Coronary artery (tissue), 2 donors: ENCODE data around the gene PRKCE.
A peak's percentile ranks its signal among the peaks of the same experiment; 100 is the strongest.

Experiments used
- DNase-seq: peaks from one replicate; pipeline ENCODE4 v3.0.0-alpha.2; 2017; ENCODE audit warnings: low spot score
- H3K27ac ChIP-seq, 2 donors: fragments of 200-600 bp; sonication (generic); one replicate each; pipeline ENCODE4 v1.5.1; 2016 to 2019
- H3K4me3 ChIP-seq: fragments of 200-600 bp; sonication (generic); 2 replicates; pipeline ENCODE4 v1.5.1; 2016; ENCODE audit warnings: mild to moderate bottlenecking, moderate library complexity
- TF ChIP-seq, protein P1 (sequence below): fragments of 200-600 bp; sonication (generic); IDR thresholded peaks from one replicate; pipeline ENCODE4 v1.5.1; 2019; ENCODE audit warnings: antibody characterized with exemption

The PRKCE gene

DNA sequence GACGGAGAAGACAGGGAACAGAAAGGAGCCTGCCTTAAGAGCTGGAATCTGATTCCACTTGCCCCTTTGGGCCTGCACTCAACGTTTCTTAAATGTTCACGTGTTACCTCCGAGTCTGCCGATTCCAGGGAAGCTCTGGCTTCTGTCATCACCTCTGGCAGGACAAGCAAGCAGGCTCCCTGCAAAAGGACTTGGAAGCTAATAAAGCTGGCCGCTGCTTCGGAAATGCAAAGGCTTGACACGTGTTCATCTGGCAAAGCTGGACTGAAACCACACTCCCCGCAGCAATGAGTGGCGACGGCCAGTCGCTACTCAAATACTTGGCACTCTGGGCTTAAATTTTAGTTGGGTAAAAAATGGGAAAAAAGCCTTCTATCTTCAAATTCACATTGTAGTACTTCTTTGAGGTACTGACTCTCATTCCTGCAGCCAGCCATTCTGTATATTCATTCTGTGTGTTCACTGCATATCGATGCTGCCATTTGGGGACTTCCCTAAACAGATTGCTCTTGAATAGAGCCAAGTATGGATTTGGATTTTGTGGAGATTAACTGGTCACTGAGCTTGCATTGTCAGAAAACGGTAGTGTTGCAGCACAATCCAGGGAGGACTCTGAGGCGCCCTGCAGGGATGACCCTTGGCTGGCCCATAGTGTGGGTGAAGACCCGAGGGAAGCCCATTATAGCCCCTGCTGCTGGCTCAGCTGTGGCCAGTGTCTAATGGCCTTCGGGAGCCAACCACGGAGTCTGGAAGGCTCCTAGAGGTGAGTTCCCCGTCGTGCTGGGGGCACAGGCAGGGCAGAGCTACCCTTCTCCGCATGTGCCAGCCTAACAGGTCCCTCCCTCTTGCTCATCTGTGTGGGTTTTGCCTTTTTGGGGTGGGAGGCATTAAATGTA, 231.5 kb downstream of the PRKCE start:
- no peak overlapping the region for H3K27ac ChIP-seq
- H3K4me3 ChIP-seq, result peak overlapping the region; percentile 13
- TF ChIP-seq, protein P1, sequence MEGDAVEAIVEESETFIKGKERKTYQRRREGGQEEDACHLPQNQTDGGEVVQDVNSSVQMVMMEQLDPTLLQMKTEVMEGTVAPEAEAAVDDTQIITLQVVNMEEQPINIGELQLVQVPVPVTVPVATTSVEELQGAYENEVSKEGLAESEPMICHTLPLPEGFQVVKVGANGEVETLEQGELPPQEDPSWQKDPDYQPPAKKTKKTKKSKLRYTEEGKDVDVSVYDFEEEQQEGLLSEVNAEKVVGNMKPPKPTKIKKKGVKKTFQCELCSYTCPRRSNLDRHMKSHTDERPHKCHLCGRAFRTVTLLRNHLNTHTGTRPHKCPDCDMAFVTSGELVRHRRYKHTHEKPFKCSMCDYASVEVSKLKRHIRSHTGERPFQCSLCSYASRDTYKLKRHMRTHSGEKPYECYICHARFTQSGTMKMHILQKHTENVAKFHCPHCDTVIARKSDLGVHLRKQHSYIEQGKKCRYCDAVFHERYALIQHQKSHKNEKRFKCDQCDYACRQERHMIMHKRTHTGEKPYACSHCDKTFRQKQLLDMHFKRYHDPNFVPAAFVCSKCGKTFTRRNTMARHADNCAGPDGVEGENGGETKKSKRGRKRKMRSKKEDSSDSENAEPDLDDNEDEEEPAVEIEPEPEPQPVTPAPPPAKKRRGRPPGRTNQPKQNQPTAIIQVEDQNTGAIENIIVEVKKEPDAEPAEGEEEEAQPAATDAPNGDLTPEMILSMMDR, result no peak
- DNase-seq, result peak; percentile 70

DNA sequence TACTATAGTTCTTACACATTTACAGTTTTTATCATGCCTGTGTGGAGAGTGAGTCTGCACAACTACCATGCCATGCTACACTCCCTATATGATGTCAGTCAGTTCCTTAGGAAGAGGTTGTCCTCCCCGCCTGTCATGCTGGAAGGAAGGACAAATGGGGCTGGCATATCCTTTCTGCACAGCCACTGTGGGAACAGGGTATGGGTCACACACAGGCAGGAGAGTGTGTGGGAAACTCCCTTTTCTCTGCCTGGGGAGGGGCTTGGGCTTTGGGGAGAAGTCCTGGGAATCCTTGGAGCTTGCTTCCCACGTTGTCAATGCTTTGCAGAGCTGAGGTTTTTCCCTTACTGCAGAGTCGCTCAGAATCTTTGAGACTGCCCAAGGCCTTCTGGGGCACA, 232.1 kb downstream of the PRKCE start:
- TF ChIP-seq, protein P1, result no peak
- peak; percentile 50 for DNase-seq
- Histone ChIP-seq H3K4me3 (no peak overlapping the region), H3K27ac (peak overlapping the region in 1 of 2 donors; percentile 7)

DNA sequence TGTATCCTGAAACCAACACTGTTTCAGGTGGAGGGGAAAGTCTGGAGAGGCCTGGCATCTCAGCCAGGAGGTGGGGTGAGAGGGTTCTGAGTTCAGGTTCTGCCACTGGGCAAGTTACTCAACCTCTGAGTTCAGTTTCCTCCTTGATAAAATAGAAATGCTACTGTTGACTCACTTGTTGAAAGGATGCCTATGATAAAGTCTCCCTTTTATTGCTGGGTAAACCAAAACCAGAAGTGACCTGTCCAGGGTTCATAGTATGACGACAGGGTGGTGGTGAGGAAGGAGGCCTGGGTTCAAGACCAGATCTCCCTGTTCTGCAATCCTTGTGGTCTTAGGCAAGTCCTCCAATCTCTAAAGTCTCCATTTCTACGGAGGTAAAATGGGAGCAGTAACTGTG, 232.7 kb downstream of the PRKCE start:
- peak; percentile 14 for DNase-seq
- Histone ChIP-seq H3K27ac (peak overlapping the region in 1 of 2 donors; percentile 7), H3K4me3 (no peak overlapping the region)
- TF ChIP-seq, protein P1, result no peak

GRCh38 chr2:45885171-45885621, 233.7 kb downstream of the PRKCE start:
- no peak for DNase-seq
- H3K4me3 ChIP-seq, result peak overlapping the region; percentile 22
- TF ChIP-seq, protein P1, result no peak
- H3K27ac ChIP-seq, result peak overlapping the region; percentile 67 to 78

DNA sequence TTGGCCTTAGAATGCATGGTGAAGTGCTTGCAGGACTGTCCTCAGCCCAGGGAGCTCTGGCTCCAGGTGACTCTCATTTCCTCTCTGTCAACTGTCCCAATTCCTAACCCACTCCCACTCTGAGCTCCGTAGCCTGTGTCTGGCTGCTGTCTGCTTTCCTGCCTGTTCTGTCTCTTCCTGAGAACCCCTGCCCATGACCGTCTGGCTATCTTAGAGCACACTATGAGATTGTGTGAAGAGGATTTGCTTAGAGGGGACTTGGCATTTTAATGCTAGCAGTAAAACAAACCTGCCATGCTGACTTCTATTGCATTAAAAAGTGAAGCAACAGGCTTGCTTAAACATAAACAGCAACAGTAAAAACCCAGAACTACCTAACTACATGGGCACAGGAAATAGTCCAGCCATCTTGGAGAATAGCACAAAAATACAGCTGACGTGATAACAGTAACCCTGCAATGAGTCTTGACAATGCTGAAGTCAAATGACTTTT, 234.7 kb downstream of the PRKCE start:
- H3K27ac ChIP-seq, result peak overlapping the region in 1 of 2 donors; percentile 51
- TF ChIP-seq, protein P1, result no peak
- DNase-seq, result no peak
- no peak overlapping the region for H3K4me3 ChIP-seq

- no peak for DNase-seq
- Histone ChIP-seq H3K4me3 (no peak overlapping the region), H3K27ac (peak overlapping the region in 1 of 2 donors; percentile 54)
- TF ChIP-seq, protein P1, result no peak
Observed at GRCh38 chr2:45888167-45888566, 236.7 kb downstream of the PRKCE start.

DNA sequence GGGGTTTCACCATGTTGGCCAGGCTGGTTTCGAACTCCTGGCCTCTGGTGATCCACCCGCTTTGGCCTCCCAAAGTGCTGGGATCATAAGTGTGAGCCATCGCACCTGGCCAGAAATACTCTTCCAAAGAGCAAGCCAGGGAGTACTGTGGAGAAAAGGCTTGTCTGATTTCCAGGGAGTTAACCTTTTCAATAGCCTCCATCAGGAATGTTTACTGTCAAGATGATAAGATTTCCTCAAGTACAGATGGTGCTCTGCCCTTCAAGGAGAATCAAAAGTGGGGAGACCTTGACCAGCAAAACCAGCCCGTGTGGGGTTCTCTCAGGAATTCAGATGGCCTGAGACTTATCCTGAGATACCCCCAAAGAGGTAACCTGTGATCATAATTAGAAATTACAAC, 237.2 kb downstream of the PRKCE start:
- Histone ChIP-seq H3K27ac (peak overlapping the region in 1 of 2 donors; percentile 54), H3K4me3 (no peak overlapping the region)
- TF ChIP-seq, protein P1, result no peak
- no peak for DNase-seq
